SU-DHL-6 (cell line): ENCODE results near the gene SERAC1.

ENCODE experiments used
- H2AFZ ChIP-seq: fragments of 200-600 bp; sonication (generic); 2 replicates; pipeline ENCODE4 v1.6.1; 2014; ENCODE audit warnings: low read depth, mild to moderate bottlenecking, moderate library complexity, mixed read lengths, antibody characterized with exemption, low read length; ENCODE audit not compliant: severe bottlenecking
- H3F3A ChIP-seq: fragments of 200-600 bp; shearing (Covaris generic); 2 replicates; pipeline ENCODE4 v1.6.0; 2016; ENCODE audit warnings: antibody characterized with exemption, mild to moderate bottlenecking; ENCODE audit not compliant: insufficient read depth
- H3K27ac ChIP-seq: fragments of 200-600 bp; sonication (generic); 2 replicates; pipeline ENCODE4 v1.5.1; 2016; ENCODE audit warnings: low read depth, mild to moderate bottlenecking, low read length, moderate library complexity, mixed read lengths
- H3K27me3 ChIP-seq: fragments of 200-600 bp; sonication (generic), shearing (Covaris generic); 2 replicates; pipeline ENCODE4 v1.6.0; 2014; ENCODE audit warnings: mild to moderate bottlenecking, low read length
- H3K36me3 ChIP-seq: fragments of 200-600 bp; sonication (generic); 2 replicates; pipeline ENCODE4 v1.6.1; 2014; ENCODE audit warnings: mild to moderate bottlenecking, low read length, mixed read lengths
- H3K4me2 ChIP-seq: fragments of 300-600, 200-600 bp; shearing (Covaris generic), sonication (generic); 2 replicates; pipeline ENCODE4 v1.6.0; 2014; ENCODE audit warnings: low read length, low read depth, mild to moderate bottlenecking; ENCODE audit not compliant: poor library complexity, severe bottlenecking
- H3K4me3 ChIP-seq: fragments of 200-600 bp; sonication (generic); 2 replicates; pipeline ENCODE4 v1.5.1; 2014; ENCODE audit warnings: antibody characterized with exemption, low read length, mild to moderate bottlenecking, mixed read lengths; ENCODE audit not compliant: insufficient read depth, poor library complexity, severe bottlenecking
- H3K79me2 ChIP-seq: fragments of 200-600 bp; sonication (generic); 2 replicates; pipeline ENCODE4 v1.6.1; 2014; ENCODE audit warnings: mild to moderate bottlenecking, low read length, moderate library complexity; ENCODE audit not compliant: insufficient read depth
- H3K9ac ChIP-seq: fragments of 200-600 bp; sonication (generic); 2 replicates; pipeline ENCODE4 v1.7.0; 2014; ENCODE audit warnings: mild to moderate bottlenecking, low read length
- H3K9me2 ChIP-seq: fragments of 200-600 bp; sonication (generic); replicated peaks from 2 replicates; pipeline ENCODE4 v1.6.1; 2014; ENCODE audit warnings: low read length; ENCODE audit not compliant: insufficient read depth
- H3K9me3 ChIP-seq: fragments of 200-600 bp; sonication (generic); 2 replicates; pipeline ENCODE4 v1.6.1; 2014; ENCODE audit warnings: low read length, mixed read lengths; ENCODE audit not compliant: insufficient read depth
- H4K20me1 ChIP-seq: fragments of 200-600 bp; sonication (generic); 2 replicates; pipeline ENCODE4 v1.6.1; 2014; ENCODE audit warnings: low read depth, mild to moderate bottlenecking, antibody characterized with exemption, low read length, moderate library complexity, mixed read lengths
- CTCF ChIP-seq: fragments of 200-600 bp; sonication (generic); IDR thresholded peaks from one replicate; pipeline ENCODE4 v1.5.1; 2017; ENCODE audit warnings: antibody characterized with exemption, mild to moderate bottlenecking, low read length, moderate library complexity; ENCODE audit not compliant: insufficient read depth, poor library complexity, severe bottlenecking
- EZH2phosphoT487 ChIP-seq: fragments of 200-600 bp; sonication (generic), shearing (Covaris generic); conservative IDR thresholded peaks from 2 replicates; pipeline ENCODE4 v1.6.1; 2018; ENCODE audit warnings: mild to moderate bottlenecking, antibody characterized with exemption, low read length, moderate library complexity, mixed read lengths

Gene SERAC1

GRCh38 chr6:158103228-158103627 is 64.8 kb downstream of the SERAC1 start:
- no peaks in the 10 kb centered on the region for H3K27me3 ChIP-seq
- H3K9me2 ChIP-seq: no peaks in the 10 kb centered on the region
- TF ChIP-seq CTCF: no peak
- TF ChIP-seq EZH2phosphoT487: no peak
- no peak overlapping the region for H3K4me2 ChIP-seq
- H3K79me2 ChIP-seq: no peaks in the 10 kb centered on the region
- H3K27ac ChIP-seq: no peak overlapping the region
- no peaks in the 10 kb centered on the region for H3F3A ChIP-seq
- no peaks in the 10 kb centered on the region for H3K9me3 ChIP-seq
- no peaks in the 10 kb centered on the region for H4K20me1 ChIP-seq
- H3K36me3 ChIP-seq: no peaks in the 10 kb centered on the region
- no peak overlapping the region for H3K9ac ChIP-seq
- H3K4me3 ChIP-seq: no peak overlapping the region
- H2AFZ ChIP-seq: no peak overlapping the region

GRCh38 chr6:158095671-158096070 is 72.4 kb downstream of the SERAC1 start:
- Histone ChIP-seq H3K4me2 (no peak overlapping the region), H2AFZ (no peak overlapping the region), H4K20me1 (no peaks in the 10 kb centered on the region), H3K27ac (no peak overlapping the region), H3K36me3 (no peaks in the 10 kb centered on the region), H3K9ac (no peak overlapping the region), H3K9me2 (no peaks in the 10 kb centered on the region), H3K79me2 (no peaks in the 10 kb centered on the region), H3K4me3 (no peak overlapping the region), H3K27me3 (no peaks in the 10 kb centered on the region), H3K9me3 (no peaks in the 10 kb centered on the region), H3F3A (no peaks in the 10 kb centered on the region)
- no peak for TF ChIP-seq CTCF
- TF ChIP-seq EZH2phosphoT487: no peak

- no peak overlapping the region for H2AFZ ChIP-seq
- no peaks in the 10 kb centered on the region for H3K9me3 ChIP-seq
- TF ChIP-seq CTCF (no peak), EZH2phosphoT487 (no peak)
- no peaks in the 10 kb centered on the region for H3K79me2 ChIP-seq
- H3K4me2 ChIP-seq: no peak overlapping the region
- H3F3A ChIP-seq: no peaks in the 10 kb centered on the region
- no peaks in the 10 kb centered on the region for H3K36me3 ChIP-seq
- H3K9ac ChIP-seq: no peak overlapping the region
- H4K20me1 ChIP-seq: no peaks in the 10 kb centered on the region
- no peaks in the 10 kb centered on the region for H3K27me3 ChIP-seq
- H3K4me3 ChIP-seq: no peak overlapping the region
- no peaks in the 10 kb centered on the region for H3K9me2 ChIP-seq
- H3K27ac ChIP-seq: no peak overlapping the region
Measured at GRCh38 chr6:158095031-158095430, 73.0 kb downstream of the SERAC1 start.

- no peaks in the 10 kb centered on the region for H3K36me3 ChIP-seq
Measured at GRCh38 chr6:158092806-158093205, 75.3 kb downstream of the SERAC1 start.

More at GRCh38 chr6:158092806-158093205, 75.3 kb downstream of the SERAC1 start:
- Histone ChIP-seq H3K27ac (no peak overlapping the region), H3K9me3 (no peaks in the 10 kb centered on the region), H3K9me2 (no peaks in the 10 kb centered on the region), H3K4me2 (no peak overlapping the region), H4K20me1 (no peaks in the 10 kb centered on the region), H3F3A (no peaks in the 10 kb centered on the region), H3K79me2 (no peaks in the 10 kb centered on the region), H3K4me3 (no peak overlapping the region), H3K9ac (no peak overlapping the region), H3K27me3 (no peaks in the 10 kb centered on the region), H2AFZ (no peak overlapping the region)
- no peak for TF ChIP-seq CTCF
- TF ChIP-seq EZH2phosphoT487: no peak
